K562 (cell line): ENCODE measurements around the gene ZFAND3. TPM values are rescaled to one million over a fixed set of nuclear protein-coding genes. Genes with fewer than 3 reads are reported as not detected.

Experiments
- ATF4 ChIP-seq: fragments of 450-650 bp; formaldehyde crosslinking; IDR thresholded peaks from 2 replicates; pipeline ENCODE4 v1.4.0; 2022; ENCODE audit warnings: mild to moderate bottlenecking, moderate library complexity
- BCOR ChIP-seq: fragments of 450-650 bp; IDR thresholded peaks from 2 replicates; pipeline ENCODE4 v1.6.1; 2016
- CBFA2T3 ChIP-seq: fragments of 450-650 bp; IDR thresholded peaks from 2 replicates; pipeline ENCODE4 v1.6.1; 2017
- DPF2 ChIP-seq: fragments of 450-650 bp; IDR thresholded peaks from 2 replicates; pipeline ENCODE4 v1.6.1; 2016
- ETV6 ChIP-seq, 3 experiments: fragments of 150-350 bp in 1 of 3; sonication (generic) in 1 of 3; formaldehyde crosslinking in 1 of 3; IDR thresholded peaks; 2 replicates each; pipeline versions ENCODE4 v1.6.1 to v1.8.0; 2014 to 2022; ENCODE audit warnings: borderline replicate concordance in 2 of 3, low read depth in 2 of 3, antibody characterized with exemption in 1 of 3, low read length in 1 of 3, mild to moderate bottlenecking in 1 of 3, missing genetic modification reagents in 1 of 3
- FOSL1 ChIP-seq: fragments of 200-800 bp; sonication (Bioruptor generic); conservative IDR thresholded peaks from 2 replicates; pipeline ENCODE4 v1.6.1; 2016; ENCODE audit warnings: missing genetic modification characterization, missing compliant biosample characterization
- HDAC6 ChIP-seq: IDR thresholded peaks from 2 replicates; pipeline ENCODE4 v1.6.1; 2012; ENCODE audit warnings: low read depth, mild to moderate bottlenecking, control low read depth, inconsistent platforms, low read length, moderate library complexity
- HNRNPH1 ChIP-seq: fragments of 200-400 bp; formaldehyde crosslinking; optimal IDR thresholded peaks from 2 replicates; pipeline ENCODE3; 2017; ENCODE audit warnings: low read depth, mild to moderate bottlenecking, low read length, moderate library complexity
- MBD1 ChIP-seq: fragments of 250-450 bp; sonication (Bioruptor Pico); IDR thresholded peaks from 2 replicates; pipeline ENCODE4 v1.8.0; 2022; ENCODE audit warnings: inconsistent platforms
- MIER1 ChIP-seq: fragments of 450-650 bp; IDR thresholded peaks from 2 replicates; pipeline ENCODE4 v1.6.1; 2016; ENCODE audit warnings: antibody characterized with exemption, mild to moderate bottlenecking, low read depth
- MTA2 ChIP-seq: fragments of 450-650 bp; IDR thresholded peaks from 2 replicates; pipeline ENCODE4 v1.6.1; 2016; ENCODE audit warnings: low read depth
- NFIC ChIP-seq: fragments of 450-650 bp; IDR thresholded peaks from 2 replicates; pipeline ENCODE4 v1.6.1; 2017; ENCODE audit warnings: mild to moderate bottlenecking, inconsistent platforms
- POLR2AphosphoS2 ChIP-seq: IDR thresholded peaks from 2 replicates; pipeline ENCODE4 v1.6.1; 2012; ENCODE audit warnings: low read length, improper control_type of control experiment
- POLR2AphosphoS5 ChIP-seq: IDR thresholded peaks from 2 replicates; pipeline ENCODE4 v1.6.1; 2011; ENCODE audit warnings: mild to moderate bottlenecking, low read depth, low read length, moderate library complexity; ENCODE audit not compliant: control insufficient read depth, insufficient read depth
- PPARD ChIP-seq: fragments of 250-450 bp; sonication (Bioruptor Pico); IDR thresholded peaks from 2 replicates; pipeline ENCODE4 v1.8.0; 2022; ENCODE audit warnings: inconsistent platforms, mild to moderate bottlenecking, moderate library complexity
- RAD21 ChIP-seq, 2 experiments: fragments of 250-450 bp in 1 of 2; fragments of 450-650 bp in 1 of 2; sonication (Bioruptor Pico) in 1 of 2; formaldehyde crosslinking in 1 of 2; IDR thresholded peaks in 1 of 2; conservative IDR thresholded peaks in 1 of 2; 2 replicates each; pipeline versions ENCODE4 v1.4.0 to v1.8.0; 2020 to 2022; ENCODE audit warnings: mild to moderate bottlenecking in 2 of 2, moderate library complexity in 1 of 2
- RBM22 ChIP-seq: fragments of 200-400 bp; formaldehyde crosslinking; IDR thresholded peaks from 2 replicates; pipeline ENCODE4 v1.6.1; 2018; ENCODE audit warnings: low read length, low read depth; ENCODE audit not compliant: poor library complexity, severe bottlenecking
- SMAD4 ChIP-seq: fragments of 250-450 bp; sonication (Bioruptor Pico); conservative IDR thresholded peaks from 2 replicates; pipeline ENCODE4 v1.8.0; 2021; ENCODE audit warnings: inconsistent platforms, mild to moderate bottlenecking, moderate library complexity
- SP1 ChIP-seq: sonication (generic); formaldehyde crosslinking; IDR thresholded peaks from 2 replicates; pipeline ENCODE4 v1.8.1; 2022; ENCODE audit warnings: mild to moderate bottlenecking, missing genetic modification reagents
- THAP7 ChIP-seq: fragments of 250-450 bp; sonication (Bioruptor Pico); IDR thresholded peaks from 2 replicates; pipeline ENCODE4 v1.5.0; 2021
- TSC22D4 ChIP-seq: fragments of 450-650 bp; IDR thresholded peaks from 2 replicates; pipeline ENCODE4 v1.6.1; 2016; ENCODE audit warnings: missing genetic modification characterization, missing biosample characterization, control low read depth
- ZFPM2 ChIP-seq: fragments of 250-450 bp; sonication (Bioruptor Pico); IDR thresholded peaks from 2 replicates; pipeline ENCODE4 v1.5.1; 2022; ENCODE audit warnings: mild to moderate bottlenecking
- ZNF165 ChIP-seq: fragments of 250-450 bp; sonication (Bioruptor Pico); IDR thresholded peaks from 2 replicates; pipeline ENCODE4 v1.4.0; 2020; ENCODE audit warnings: borderline replicate concordance
- ZNF263 ChIP-seq: sonication (generic); formaldehyde crosslinking; IDR thresholded peaks from 2 replicates; pipeline ENCODE4 v1.8.0; 2022; ENCODE audit warnings: mild to moderate bottlenecking, missing genetic modification reagents, borderline replicate concordance
- polyA plus RNA-seq, 8 experiments: library from polyadenylated mRNA; depleted of rRNA in 4 of 8; stranded (reverse) in 5 of 8; unstranded in 3 of 8; fragments of >200 nt; fragmentation: Nextera tagmentation in 2 of 8; fragmentation: Illumina TruSeq in 1 of 8; extraction: Ambion mirVana in 2 of 8; extraction: Trizol in 1 of 8; gene quantifications; 2 replicates each; pipeline versions ENCODE4 v1.2.1 to v1.2.3, GENCODE V29; 2011 to 2014; ENCODE audit warnings: inconsistent platforms in 1 of 8, missing spikeins in 1 of 8
- total RNA-seq, 7 experiments: library from RNA; depleted of rRNA in 6 of 7; stranded (reverse); fragments of >200 nt in 6 of 7; fragmentation: Illumina TruSeq in 2 of 7; extraction: Trizol in 2 of 7; gene quantifications; 2 replicates each; pipeline versions ENCODE4 v1.2.1 to v1.2.3, GENCODE V29; 2011 to 2021; ENCODE audit warnings: low replicate concordance in 1 of 7
- TF ChIP-seq, protein P1 (sequence below), 2 experiments: fragments of 250-450 bp in 1 of 2; fragments of 450-650 bp in 1 of 2; sonication (Bioruptor Pico) in 1 of 2; IDR thresholded peaks; 2 replicates each; pipeline versions ENCODE4 v1.6.1 to v1.8.0; 2016 to 2021; ENCODE audit warnings: mild to moderate bottlenecking in 2 of 2, moderate library complexity in 2 of 2, missing compliant biosample characterization in 1 of 2, missing genetic modification characterization in 1 of 2

The ZFAND3 gene
- total and polyA plus RNA-seq, 9 of the 15 experiments (the other 6 are each of a cell fraction or from before 2014, with no cell fraction given) = 0.81 to 26.6 (median 11.8) TPM

GRCh38 chr6:37822851-37823682 is 3.5 kb downstream of the ZFAND3 start (continued):
- TF ChIP-seq TSC22D4 (tag) (no peak), BCOR (peak; percentile 58; the same call in 1 of the 2 replicates), ZNF263 (no peak), SMAD4 (CRISPR knock-in tag) (no peak), POLR2AphosphoS2 (no peak), FOSL1 (peak; percentile 59), POLR2AphosphoS5 (peak; percentile 45; the same call in 1 of the 2 replicates), ATF4 (CRISPR knock-in tag) (no peak), PPARD (no peak), ETV6 (IDR thresholded peaks at IDR 0.05; ENCODE audit: borderline replicate concordance in 1 of 2, low read depth in 2 of 2, low read length in 1 of 2) (no peak), ETV6 (CRISPR knock-in tag; IDR thresholded peaks at IDR 0.05; ENCODE audit: borderline replicate concordance) (no peak), RAD21 (CRISPR knock-in tag; conservative IDR thresholded peaks at IDR 0.05 in 1 of 2, IDR thresholded peaks at IDR 0.05 in 1 of 2) (0 out of 4 replicates have a peak, but pooled peaks of 1 of the 2 experiments have one; percentile 4), HNRNPH1 (no peak), RBM22 (no peak), CBFA2T3 (peak; percentile 76), THAP7 (CRISPR knock-in tag) (no peak), ZFPM2 (CRISPR knock-in tag) (no peak), HDAC6 (no peak), SP1 (CRISPR knock-in tag) (peak; percentile 50; the same call in 1 of the 2 replicates), NFIC (peak; percentile 96), ZNF165 (CRISPR knock-in tag) (no peak), MTA2 (0 out of 2 replicates have a peak, but pooled peaks have one; percentile 11), DPF2 (peak; percentile 77), MBD1 (CRISPR knock-in tag) (no peak), MIER1 (no peak)
- TF ChIP-seq, protein P1, sequence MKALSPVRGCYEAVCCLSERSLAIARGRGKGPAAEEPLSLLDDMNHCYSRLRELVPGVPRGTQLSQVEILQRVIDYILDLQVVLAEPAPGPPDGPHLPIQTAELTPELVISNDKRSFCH (CRISPR knock-in tag; IDR thresholded peaks at IDR 0.05) = no peak
- TF ChIP-seq, protein P1 (tag; IDR thresholded peaks at IDR 0.05) = no peak
